ENCODE data around the gene SH3PXD2A.
A peak's percentile ranks its signal among the peaks of the same experiment; 100 is the strongest.

SH3PXD2A gene, protein sequence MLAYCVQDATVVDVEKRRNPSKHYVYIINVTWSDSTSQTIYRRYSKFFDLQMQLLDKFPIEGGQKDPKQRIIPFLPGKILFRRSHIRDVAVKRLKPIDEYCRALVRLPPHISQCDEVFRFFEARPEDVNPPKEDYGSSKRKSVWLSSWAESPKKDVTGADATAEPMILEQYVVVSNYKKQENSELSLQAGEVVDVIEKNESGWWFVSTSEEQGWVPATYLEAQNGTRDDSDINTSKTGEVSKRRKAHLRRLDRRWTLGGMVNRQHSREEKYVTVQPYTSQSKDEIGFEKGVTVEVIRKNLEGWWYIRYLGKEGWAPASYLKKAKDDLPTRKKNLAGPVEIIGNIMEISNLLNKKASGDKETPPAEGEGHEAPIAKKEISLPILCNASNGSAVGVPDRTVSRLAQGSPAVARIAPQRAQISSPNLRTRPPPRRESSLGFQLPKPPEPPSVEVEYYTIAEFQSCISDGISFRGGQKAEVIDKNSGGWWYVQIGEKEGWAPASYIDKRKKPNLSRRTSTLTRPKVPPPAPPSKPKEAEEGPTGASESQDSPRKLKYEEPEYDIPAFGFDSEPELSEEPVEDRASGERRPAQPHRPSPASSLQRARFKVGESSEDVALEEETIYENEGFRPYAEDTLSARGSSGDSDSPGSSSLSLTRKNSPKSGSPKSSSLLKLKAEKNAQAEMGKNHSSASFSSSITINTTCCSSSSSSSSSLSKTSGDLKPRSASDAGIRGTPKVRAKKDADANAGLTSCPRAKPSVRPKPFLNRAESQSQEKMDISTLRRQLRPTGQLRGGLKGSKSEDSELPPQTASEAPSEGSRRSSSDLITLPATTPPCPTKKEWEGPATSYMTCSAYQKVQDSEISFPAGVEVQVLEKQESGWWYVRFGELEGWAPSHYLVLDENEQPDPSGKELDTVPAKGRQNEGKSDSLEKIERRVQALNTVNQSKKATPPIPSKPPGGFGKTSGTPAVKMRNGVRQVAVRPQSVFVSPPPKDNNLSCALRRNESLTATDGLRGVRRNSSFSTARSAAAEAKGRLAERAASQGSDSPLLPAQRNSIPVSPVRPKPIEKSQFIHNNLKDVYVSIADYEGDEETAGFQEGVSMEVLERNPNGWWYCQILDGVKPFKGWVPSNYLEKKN

GRCh38 chr10:103855424-103855823, at the start of gene SH3PXD2A:
Gene SH3PXD2A, minus strand, starts transcription at chr10:103855576. Its CDS starts 310 bp downstream, at chr10:103855266.
- peak; percentile 44 for DNase-seq

DNA sequence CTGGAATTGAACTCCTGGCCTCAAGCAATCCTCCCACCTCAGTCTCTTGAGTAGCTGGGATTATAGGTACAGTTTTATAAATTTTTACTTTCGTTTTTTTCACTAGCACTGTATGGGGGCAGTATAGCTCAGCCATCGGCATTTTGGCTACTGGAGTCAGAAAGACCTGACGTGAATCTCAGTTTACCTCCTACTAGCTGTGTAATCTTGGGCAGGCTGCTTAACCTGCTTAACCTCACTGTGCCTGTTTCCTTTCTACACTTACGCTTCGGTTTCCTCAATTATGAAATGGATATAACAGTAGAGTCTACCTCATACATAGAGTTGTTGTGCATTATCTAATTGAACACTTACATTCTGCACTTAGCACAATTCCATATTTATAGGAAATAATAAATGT, 45.9 kb upstream of the SH3PXD2A start:
- DNase-seq, result no peak

DNA sequence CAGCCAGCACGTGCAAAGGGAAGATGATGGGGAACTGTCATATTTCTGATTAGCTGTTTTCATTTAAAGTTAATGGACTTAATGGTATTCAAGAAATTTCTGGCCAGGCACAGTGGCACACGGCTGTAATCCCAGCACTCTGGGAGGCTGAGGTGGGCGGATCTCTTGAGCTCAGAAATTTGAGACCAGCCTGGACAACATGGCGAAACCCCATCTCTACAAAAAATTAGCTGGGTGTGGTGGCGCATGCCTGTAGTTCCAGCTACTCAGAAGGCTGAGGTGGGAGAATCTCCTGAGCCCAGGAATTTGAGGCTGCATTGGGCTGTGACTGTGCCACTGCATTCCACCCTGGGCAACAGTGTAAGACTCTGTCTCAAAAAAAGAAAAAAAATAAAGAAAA, 43.9 kb upstream of the SH3PXD2A start:
- DNase-seq, result no peak

- DNase-seq, result no peak
Measured at GRCh38 chr10:103897241-103897774, 41.9 kb upstream of the SH3PXD2A start.

DNA sequence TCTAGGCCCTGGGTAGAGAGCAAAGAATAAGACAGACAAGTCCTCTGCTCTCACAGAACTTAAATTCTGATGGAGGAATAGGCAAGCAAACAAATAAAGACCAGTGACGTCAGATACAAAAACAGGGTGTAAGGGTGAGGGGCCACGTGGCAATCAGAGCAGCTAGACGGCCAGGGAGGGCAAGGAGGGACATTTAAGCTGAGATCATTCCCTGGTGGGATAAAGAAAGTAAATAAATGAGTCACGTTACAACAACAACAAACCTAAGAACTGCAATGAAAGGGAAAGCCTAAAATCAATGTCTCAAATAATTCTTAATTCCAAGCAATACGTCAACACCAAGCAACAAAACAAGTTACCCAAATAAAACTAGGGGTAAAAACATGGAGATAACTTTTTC, 40.8 kb upstream of the SH3PXD2A start:
- DNase-seq, result no peak

DNA sequence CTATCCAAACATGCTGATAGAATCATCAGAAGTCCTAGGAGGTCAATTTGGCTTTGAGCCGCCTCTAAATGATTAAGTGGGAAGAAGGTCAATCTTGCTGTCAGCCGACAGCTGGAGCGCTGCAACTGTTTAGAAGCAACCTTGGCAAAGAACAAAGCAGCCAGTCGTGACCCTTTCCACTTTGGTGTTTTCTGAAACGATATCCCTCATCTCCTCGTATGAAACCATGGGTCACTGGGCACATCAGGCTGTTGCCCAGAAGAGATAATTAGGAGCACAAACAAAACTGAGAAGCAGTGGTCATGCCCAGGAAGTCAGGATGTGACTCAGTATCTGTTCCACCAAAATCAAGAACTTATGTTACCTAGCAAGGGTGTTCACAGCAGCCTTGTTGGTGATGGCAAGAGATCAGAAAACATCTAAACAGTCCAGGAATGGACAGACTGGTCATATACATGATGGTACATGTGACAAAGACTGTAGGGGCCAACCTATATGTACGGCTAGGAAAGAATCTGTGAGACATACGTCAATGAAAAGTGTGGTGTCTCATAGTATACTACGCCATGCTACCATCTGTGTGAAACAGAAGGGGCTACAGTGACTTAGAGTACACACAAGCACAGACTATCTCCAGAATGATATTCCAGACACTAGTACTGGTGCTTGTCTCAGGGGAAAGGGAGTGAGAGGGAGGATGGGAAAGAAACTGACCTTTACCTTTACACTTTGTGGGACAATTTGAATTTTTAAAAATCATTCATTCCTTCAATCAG, 40.2 kb upstream of the SH3PXD2A start:
- DNase-seq, result no peak

GRCh38 chr10:103894441-103894864, 39.1 kb upstream of the SH3PXD2A start:
- no peak for DNase-seq

GRCh38 chr10:103893817-103894216, 38.4 kb upstream of the SH3PXD2A start:
- DNase-seq, result no peak

DNA sequence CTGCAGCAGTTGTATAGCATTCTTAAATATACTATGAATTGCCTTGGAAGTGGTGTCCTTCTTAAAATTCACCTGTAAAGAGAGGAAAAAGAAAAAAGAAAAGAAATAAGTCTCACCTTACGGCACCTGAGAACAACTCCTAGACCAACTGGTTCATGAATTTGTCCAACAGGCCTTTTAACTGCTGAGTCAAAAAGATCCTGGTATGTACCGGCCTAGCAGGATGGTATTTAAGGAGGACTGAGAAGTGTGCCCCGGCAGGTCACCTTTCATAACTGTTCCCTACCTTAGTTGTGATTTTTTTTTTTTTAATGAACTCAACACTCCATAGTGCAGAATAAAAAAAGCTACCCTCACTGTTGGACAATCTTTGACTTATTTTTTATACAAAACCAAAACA, 36.8 kb upstream of the SH3PXD2A start:
- no peak for DNase-seq

- no peak for DNase-seq
Measured at GRCh38 chr10:103890688-103891087, 35.3 kb upstream of the SH3PXD2A start.

- DNase-seq, result no peak
Measured at GRCh38 chr10:103890194-103890658, 34.9 kb upstream of the SH3PXD2A start.

DNA sequence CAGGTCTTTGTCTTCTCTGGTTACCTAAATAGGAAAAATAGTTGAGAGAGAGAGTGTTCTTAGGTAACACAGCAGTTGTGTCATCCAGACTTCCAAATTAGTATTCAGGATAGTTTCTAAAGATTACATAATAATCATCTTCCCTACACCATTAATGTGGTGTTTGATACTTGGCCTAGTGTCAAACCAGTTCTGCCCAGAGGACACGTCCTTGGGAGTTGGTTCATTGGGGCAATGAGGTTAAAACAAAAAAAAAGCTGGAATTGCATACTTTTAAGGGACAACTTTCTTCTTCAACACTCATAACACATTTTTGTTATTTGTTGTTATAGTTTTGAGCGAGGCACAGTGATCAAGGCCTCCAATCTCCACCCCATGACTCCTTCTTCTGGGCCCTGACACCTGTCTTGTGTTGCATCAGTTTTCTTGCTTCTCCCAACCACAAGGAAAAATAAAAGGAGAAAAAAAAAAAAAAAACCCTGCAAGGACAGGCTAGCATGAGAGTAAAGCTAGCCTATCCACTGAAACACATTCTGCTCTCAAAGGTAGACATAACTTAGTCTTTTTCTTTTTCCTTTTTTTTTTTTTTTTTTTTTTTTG, 33.8 kb upstream of the SH3PXD2A start:
- DNase-seq, result no peak

- DNase-seq, result peak; percentile 59
Measured at GRCh38 chr10:103888113-103888841, 32.9 kb upstream of the SH3PXD2A start.

GRCh38 chr10:103885617-103886016, 30.2 kb upstream of the SH3PXD2A start:
- DNase-seq, result no peak

DNA sequence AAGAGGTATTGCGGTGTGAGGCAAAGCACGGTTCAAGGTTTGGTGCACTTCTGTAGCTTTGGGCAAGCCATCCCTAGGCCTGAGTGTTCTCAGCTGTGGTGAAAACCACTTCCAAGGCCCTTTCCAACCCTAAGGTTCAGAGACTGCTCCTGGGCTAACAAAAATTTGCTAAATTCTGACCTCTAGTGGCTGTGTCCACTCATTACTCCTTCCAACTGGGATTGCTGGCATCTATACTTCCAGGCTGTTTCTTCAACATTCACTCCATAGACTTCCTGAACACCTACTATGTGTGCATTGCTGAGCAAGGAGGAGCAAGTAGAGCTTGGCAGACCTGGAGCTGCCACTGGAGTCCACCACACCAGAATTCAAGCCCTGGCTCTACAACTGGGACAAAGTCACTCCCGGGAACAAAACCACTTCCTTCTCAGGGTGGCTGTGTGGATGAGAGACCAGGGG, 29.3 kb upstream of the SH3PXD2A start:
- DNase-seq, result peak; percentile 73

- no peak for DNase-seq
Measured at GRCh38 chr10:103882285-103883007, 27.1 kb upstream of the SH3PXD2A start.

DNA sequence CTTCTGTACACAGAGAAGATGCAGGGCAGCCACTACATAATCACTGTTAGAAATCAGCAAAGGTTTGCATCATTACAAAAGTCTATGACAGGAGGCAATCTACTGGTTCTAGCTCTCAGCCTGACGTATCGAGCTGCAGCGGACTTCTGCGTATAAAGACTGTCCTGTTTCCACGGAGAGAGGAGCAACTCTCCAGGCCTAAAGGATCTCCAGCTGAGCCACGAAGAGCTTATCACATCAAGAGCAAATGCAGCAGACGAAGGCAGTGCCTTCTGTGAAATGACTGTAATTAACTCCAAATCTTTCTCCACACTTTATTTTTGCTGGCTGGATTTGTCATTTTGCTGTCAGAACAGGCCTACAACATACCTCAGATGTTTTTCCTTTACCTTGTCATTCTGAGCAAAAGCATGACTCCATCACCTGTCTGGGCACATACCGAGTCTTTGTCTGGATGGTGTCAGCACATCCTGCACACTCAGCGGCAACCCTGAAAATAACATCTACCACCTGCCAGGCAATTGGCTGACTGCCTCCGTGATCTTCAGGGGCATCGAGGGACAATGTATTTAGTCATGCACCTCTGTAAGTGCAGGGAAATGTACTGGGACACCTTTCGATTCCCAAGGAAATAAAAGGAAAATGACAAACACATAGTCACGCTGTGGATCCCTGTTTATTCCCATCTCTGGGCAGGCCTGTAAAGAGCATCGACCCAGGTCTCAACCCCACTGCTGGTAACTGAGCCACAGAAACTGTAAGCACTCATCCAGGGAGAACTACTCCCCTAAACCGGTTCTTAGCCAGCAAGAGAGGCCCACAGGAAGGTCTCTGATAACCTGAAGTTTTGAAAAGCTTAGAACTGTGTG, 26.3 kb upstream of the SH3PXD2A start:
- peak; percentile 85 for DNase-seq

DNA sequence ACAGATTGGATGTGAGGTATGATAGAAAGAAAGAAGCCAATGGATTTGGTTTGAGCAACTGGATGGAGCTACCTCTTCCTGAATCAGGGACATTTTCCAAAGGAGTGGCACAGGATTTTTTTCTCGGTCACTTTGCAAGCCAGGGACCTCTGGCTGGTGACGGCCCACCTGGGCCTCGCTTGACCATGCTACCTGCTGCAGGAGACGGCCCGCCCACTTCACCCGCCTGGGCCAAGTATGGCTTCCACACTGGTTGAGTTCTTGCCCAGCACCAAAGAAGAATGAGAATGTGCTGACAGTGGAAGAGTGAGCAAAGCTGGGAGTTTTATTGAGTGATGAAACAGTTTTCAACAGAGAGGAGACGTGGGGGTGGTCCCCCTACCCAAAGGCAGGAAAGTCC, 24.5 kb upstream of the SH3PXD2A start:
- DNase-seq, result no peak

DNA sequence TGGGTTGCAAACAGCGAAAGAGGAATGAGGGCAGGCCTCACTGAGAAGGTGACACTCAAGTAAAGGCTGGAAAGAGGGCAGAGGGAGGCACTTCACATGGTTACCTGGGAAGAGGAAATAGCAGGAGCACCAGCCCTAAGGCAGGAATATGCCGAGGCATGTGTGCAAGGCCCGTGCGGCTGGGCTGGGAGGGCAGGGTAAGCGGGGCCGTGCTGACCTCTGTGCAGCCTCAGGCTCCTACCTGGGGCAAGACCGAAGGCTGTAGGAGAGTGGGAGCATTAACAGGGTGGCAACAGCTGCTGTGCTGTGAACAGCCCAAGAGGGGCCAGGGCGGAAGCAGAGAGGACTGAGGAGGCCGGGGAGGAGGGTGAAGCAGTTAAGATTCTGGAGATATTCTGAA, 24.0 kb upstream of the SH3PXD2A start:
- DNase-seq, result no peak

All from NCI-H2171 treated with DMSO at 0.1 percent for 48 hours (cell line).